GM12878 (cell line): Measurements from ENCODE around the gene CCDC110. TPM values are rescaled to one million over a fixed set of nuclear protein-coding genes. Genes with fewer than 3 reads are reported as not detected.

ENCODE experiments used
- ATAC-seq: fragments of 200-7000 bp; cut with Tn5 transposase; 3 replicates; pipeline ENCODE4 v1.9.1; 2020; ENCODE audit warnings: mild to moderate bottlenecking, moderate library complexity
- BruUV-seq: library from RNA; stranded (reverse); fragments of 400-500 nt; replicated peaks from 2 replicates; lab custom pipeline; 2021; lab: Mats Ljungman, UMichigan
- CTCF ChIA-PET: fragments of 300-600 bp; sonication (Branson Sonifier 250); formaldehyde crosslinking; extraction: SDS; loops from one replicate; lab custom pipeline; 2021; ENCODE audit warnings: inconsistent platforms; lab: Yijun Ruan, JAX
- POLR2A ChIA-PET: fragments of 350-600 bp; formaldehyde crosslinking; extraction: SDS; loops from one replicate; lab custom pipeline; 2021; ENCODE audit warnings: inconsistent platforms; lab: Charles Lee
- RAD21 ChIA-PET: fragments of 300-600 bp; sonication (Branson Sonifier 250); formaldehyde crosslinking; loops from one replicate; lab custom pipeline; 2023; ENCODE audit warnings: antibody characterized with exemption; ENCODE audit not compliant: unreplicated experiment; lab: Charles Lee
- SMC1A ChIA-PET: fragments of 300-600 bp; sonication (Branson Sonifier 250); formaldehyde crosslinking; loops from one replicate; lab custom pipeline; 2023; ENCODE audit not compliant: unreplicated experiment, uncharacterized antibody; lab: Charles Lee
- DNase-seq: peaks from one replicate; pipeline ENCODE4 v3.0.0-alpha.2; 2011; ENCODE audit warnings: low read depth, low spot score
- FAIRE-seq: peaks from 3 replicates; lab custom pipeline; 2011; peaks lifted over from hg19 to GRCh38; lab: Jason Lieb, UNC
- H2AFZ ChIP-seq: 2 replicates; pipeline ENCODE4 v1.6.0; 2011; ENCODE audit warnings: low read depth, low read length, control low read depth; ENCODE audit not compliant: control insufficient read depth
- H3K27ac ChIP-seq: 2 replicates; pipeline ENCODE4 v1.5.1; 2011; ENCODE audit warnings: control low read depth; ENCODE audit not compliant: control insufficient read depth, insufficient read depth
- H3K27me3 ChIP-seq, 2 experiments: replicated peaks in 1 of 2; 2 replicates each; pipeline versions ENCODE4 v1.6.0 to v1.6.1; 2011; ENCODE audit warnings: low read length in 1 of 2; ENCODE audit not compliant: control insufficient read depth in 2 of 2, insufficient read depth in 2 of 2
- H3K36me3 ChIP-seq, 2 experiments: 2 replicates each; pipeline ENCODE4 v1.5.1; 2011; ENCODE audit warnings: low read length in 1 of 2; ENCODE audit not compliant: control insufficient read depth in 2 of 2, insufficient read depth in 2 of 2
- H3K4me1 ChIP-seq: 2 replicates; pipeline ENCODE4 v1.6.1; 2011; ENCODE audit warnings: mild to moderate bottlenecking, low read length, moderate library complexity, mixed read lengths; ENCODE audit not compliant: control insufficient read depth, insufficient read depth
- H3K4me2 ChIP-seq: 2 replicates; pipeline ENCODE4 v1.6.0; 2011; ENCODE audit warnings: control low read depth; ENCODE audit not compliant: control insufficient read depth, insufficient read depth
- H3K4me3 ChIP-seq: fragments of 200-600 bp; sonication (generic); 2 replicates; pipeline ENCODE4 v1.5.1; 2016
- H3K79me2 ChIP-seq: 2 replicates; pipeline ENCODE4 v1.6.0; 2011; ENCODE audit warnings: low read length; ENCODE audit not compliant: control insufficient read depth, insufficient read depth
- H3K9ac ChIP-seq: 2 replicates; pipeline ENCODE4 v1.8.0; 2011; ENCODE audit warnings: low read length, control low read depth, mixed read lengths; ENCODE audit not compliant: control insufficient read depth, insufficient read depth
- H3K9me3 ChIP-seq: replicated peaks from 3 replicates; pipeline ENCODE4 v1.5.1; 2011; ENCODE audit warnings: mild to moderate bottlenecking, low read length; ENCODE audit not compliant: control insufficient read depth, insufficient read depth
- H4K20me1 ChIP-seq: 2 replicates; pipeline ENCODE4 v1.6.0; 2011; ENCODE audit not compliant: control insufficient read depth, insufficient read depth
- BMI1 ChIP-seq: fragments of 450-650 bp; IDR thresholded peaks from 2 replicates; pipeline ENCODE4 v1.6.1; 2016; ENCODE audit warnings: mild to moderate bottlenecking, moderate library complexity, borderline replicate concordance
- CREM ChIP-seq: IDR thresholded peaks from 2 replicates; pipeline ENCODE4 v1.6.1; 2014; ENCODE audit warnings: antibody characterized with exemption, low read depth
- ELK1 ChIP-seq: IDR thresholded peaks from 2 replicates; pipeline ENCODE4 v1.6.1; 2012; ENCODE audit warnings: low read depth, low read length, improper control_type of control experiment
- KDM1A ChIP-seq: fragments of 200-600 bp; sonication (generic); IDR thresholded peaks from 2 replicates; pipeline ENCODE4 v1.6.1; 2016; ENCODE audit warnings: borderline replicate concordance
- NFYA ChIP-seq: IDR thresholded peaks from 2 replicates; pipeline ENCODE4 v1.6.1; 2011; ENCODE audit warnings: low read depth, mild to moderate bottlenecking, low read length, improper control_type of control experiment, borderline replicate concordance
- NR2F1 ChIP-seq: fragments of 450-650 bp; conservative IDR thresholded peaks from 2 replicates; pipeline ENCODE4 v1.6.1; 2017; ENCODE audit warnings: mild to moderate bottlenecking
- SMC3 ChIP-seq: IDR thresholded peaks from 2 replicates; pipeline ENCODE4 v1.6.1; 2011; ENCODE audit warnings: low read length, improper control_type of control experiment, borderline replicate concordance
- STAT3 ChIP-seq: IDR thresholded peaks from 2 replicates; pipeline ENCODE4 v1.6.1; 2011; ENCODE audit warnings: low read depth, low read length, improper control_type of control experiment
- ZNF687 ChIP-seq: fragments of 450-650 bp; IDR thresholded peaks from 2 replicates; pipeline ENCODE4 v1.6.1; 2017; ENCODE audit warnings: mild to moderate bottlenecking, moderate library complexity
- WGBS: methylation state at CpG from one replicate; pipeline ENCODE4 v1.1.6; 2016; ENCODE audit warnings: low lambda C conversion rate; ENCODE audit not compliant: insufficient replicate concordance, insufficient coverage; ENCODE audit errors: missing lambda C conversion rate; 5-methylcytosine and 5-hydroxymethylcytosine counted together
- in situ Hi-C: fragments of 300-500 bp; cut with MboI; formaldehyde crosslinking; loops from 9 replicates; pipeline ENCODE4 v1.14.3; 2018; ENCODE audit warnings: mixed read lengths
- intact Hi-C: fragments of 100-400 bp; cut with micrococcal nuclease; formaldehyde crosslinking; loops from one replicate; pipeline ENCODE4 v1.14.2; 2022; ENCODE audit not compliant: unreplicated experiment
- polyA plus RNA-seq, 11 experiments: library from polyadenylated mRNA; depleted of rRNA in 4 of 11; unstranded in 6 of 11; stranded (reverse) in 5 of 11; fragments of >200 nt; fragmentation: Nextera tagmentation in 4 of 11; fragmentation: Illumina TruSeq in 1 of 11; extraction: Ambion mirVana in 4 of 11; extraction: Trizol in 1 of 11; gene quantifications; 1 replicate in 1 of 11; 2 replicates in 10 of 11; pipeline versions ENCODE4 v1.2.1 to v1.2.3, GENCODE V29; 2011 to 2016; ENCODE audit warnings: inconsistent platforms in 2 of 11, missing spikeins in 2 of 11, low read depth in 1 of 11
- total RNA-seq, 4 experiments: library from RNA; depleted of rRNA in 3 of 4; stranded (reverse); fragments of >200 nt in 3 of 4; fragmentation: Illumina TruSeq in 1 of 4; extraction: Trizol in 1 of 4; gene quantifications; 2 replicates each; pipeline versions ENCODE4 v1.2.1 to v1.2.3, GENCODE V29; 2013 to 2021

CCDC110 gene
- total and polyA plus RNA-seq, 10 of the 15 experiments (the other 5 are each of a cell fraction or from before 2014, with no cell fraction given): 0.85 to 3.1 (median 2.1) TPM; not detected in 1

- TF ChIP-seq NFYA: no peak
- no peak for TF ChIP-seq SMC3
- TF ChIP-seq NR2F1: no peak
- no peak for TF ChIP-seq STAT3
These were observed 66.1 kb downstream of the CCDC110 start (continued) for GRCh38 chr4:185405296-185405999.

- ChIA-PET RAD21 (interaction anchor here (0.6 to 2.1 kb wide), 4 partner anchors 8 to 98 kb away, joined by 3 to 12 read pairs (median 4); partner anchors contain the start of genes ANKRD37 and LRP2BP), POLR2A (interaction anchor here (0.6 to 2.2 kb wide), 8 partner anchors 8 to 1900 kb away, joined by 3 to 15 read pairs (median 4); partner anchors contain the start of genes ANKRD37, LRP2BP and UFSP2), CTCF (interaction anchor here (0.8 kb wide), 1 partner anchor 10 kb away, joined by 3 read pairs; no protein-coding TSS in a partner anchor), SMC1A (interaction anchor here (1.2 to 4.9 kb wide), 2 partner anchors 8 to 138 kb away, joined by 3 to 25 read pairs; partner anchors contain the start of genes ANKRD37 and LRP2BP)
- Histone ChIP-seq H3K9me3 (no peaks in the 10 kb centered on the region), H3K27ac (no peak overlapping the region), H3K4me2 (no peak overlapping the region), H2AFZ (no peak overlapping the region), H3K79me2 (peaks cover 7% of the 10 kb centered on the region), H3K4me3 (no peak overlapping the region), H3K9ac (no peak overlapping the region), H3K4me1 (peaks cover 6% of the 10 kb centered on the region; the same call in 1 of the 2 replicates), H3K36me3 (peaks cover 2 to 18% of the 10 kb centered on the region in 2 experiments; a peak in 2 of 4 replicates), H4K20me1 (no peaks in the 10 kb centered on the region), H3K27me3 (no peaks in the 10 kb centered on the region)
- no TSS peak for BruUV-seq
- in situ Hi-C loops: no loop called here
- DNase-seq: no peak
- no peak for ATAC-seq
- intact Hi-C loops: no loop called here
- no peak for FAIRE-seq
- no CpG with 5 or more reads among the region's 4 CpGs for WGBS
- no peak for TF ChIP-seq KDM1A
- TF ChIP-seq BMI1: no peak
- TF ChIP-seq ELK1: no peak
- TF ChIP-seq CREM: no peak
- TF ChIP-seq ZNF687: no peak
These were observed 67.5 kb downstream of the CCDC110 start for GRCh38 chr4:185404031-185404430.
